ENCODE measurements around the gene SVBP.
A peak's percentile ranks its signal among the peaks of the same experiment; 100 is the strongest.
"Not testable (repeated sequence)": the region's sequence is repeated elsewhere in the genome, so short reads cannot be mapped to it uniquely, and the experiment has no call there.

The SVBP gene

GRCh38 chr1:42816585-42817439 is at the start of gene SVBP, which contains the start of gene ERMAP:
Gene SVBP (minus strand): TSS chr1:42817397. CDS start chr1:42816544, 853 bp downstream.
Gene ERMAP (plus strand): TSS chr1:42817122. CDS start chr1:42830449, 13,327 bp downstream.
- peak; percentile 95 for DNase-seq

DNA sequence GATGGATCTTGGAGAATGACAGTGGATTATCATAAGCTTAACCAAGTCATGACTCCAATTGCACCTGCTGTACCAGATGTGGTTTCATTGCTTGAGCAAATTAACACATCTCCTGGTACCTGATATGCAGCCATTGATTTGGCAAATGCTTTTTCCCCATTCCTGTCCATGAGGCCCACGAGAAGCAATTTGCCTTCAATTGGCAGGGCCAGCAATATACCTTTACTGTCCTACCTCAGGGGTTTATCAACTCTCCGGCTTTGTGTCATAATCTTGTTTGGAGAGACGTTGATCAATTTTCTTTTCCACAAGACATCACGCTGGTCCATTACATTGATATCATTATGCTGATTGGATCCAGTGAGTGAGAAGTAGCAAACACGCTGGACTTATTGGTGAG is 49.4 kb upstream of the SVBP start:
- no peak for DNase-seq

- DNase-seq: no peak
Observed at GRCh38 chr1:42861014-42861399, 43.8 kb upstream of the SVBP start.

- no peak for DNase-seq
Observed at GRCh38 chr1:42860339-42861013, 43.3 kb upstream of the SVBP start.

DNA sequence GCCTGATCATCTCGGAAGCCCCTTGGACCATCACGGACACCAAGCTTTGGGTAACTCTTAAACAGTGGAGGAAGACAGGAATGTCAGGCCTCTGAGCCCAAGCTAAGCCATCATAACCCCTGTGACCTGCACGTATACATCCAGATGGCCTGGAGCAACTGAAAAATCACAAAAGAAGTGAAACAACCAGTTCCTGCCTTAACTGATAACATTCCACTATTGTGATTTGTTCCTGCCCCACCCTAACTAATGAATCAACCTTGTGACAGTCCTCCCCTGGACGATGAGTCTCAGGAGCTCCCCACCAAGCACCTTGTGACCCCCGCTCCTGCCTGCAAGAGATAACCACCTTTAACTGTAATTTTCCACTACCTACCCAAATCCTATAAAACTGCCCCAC is 42.2 kb upstream of the SVBP start:
- DNase-seq: not testable (repeated sequence)

GRCh38 chr1:42856554-42856953 is 39.4 kb upstream of the SVBP start:
- DNase-seq: not testable (repeated sequence)

DNA sequence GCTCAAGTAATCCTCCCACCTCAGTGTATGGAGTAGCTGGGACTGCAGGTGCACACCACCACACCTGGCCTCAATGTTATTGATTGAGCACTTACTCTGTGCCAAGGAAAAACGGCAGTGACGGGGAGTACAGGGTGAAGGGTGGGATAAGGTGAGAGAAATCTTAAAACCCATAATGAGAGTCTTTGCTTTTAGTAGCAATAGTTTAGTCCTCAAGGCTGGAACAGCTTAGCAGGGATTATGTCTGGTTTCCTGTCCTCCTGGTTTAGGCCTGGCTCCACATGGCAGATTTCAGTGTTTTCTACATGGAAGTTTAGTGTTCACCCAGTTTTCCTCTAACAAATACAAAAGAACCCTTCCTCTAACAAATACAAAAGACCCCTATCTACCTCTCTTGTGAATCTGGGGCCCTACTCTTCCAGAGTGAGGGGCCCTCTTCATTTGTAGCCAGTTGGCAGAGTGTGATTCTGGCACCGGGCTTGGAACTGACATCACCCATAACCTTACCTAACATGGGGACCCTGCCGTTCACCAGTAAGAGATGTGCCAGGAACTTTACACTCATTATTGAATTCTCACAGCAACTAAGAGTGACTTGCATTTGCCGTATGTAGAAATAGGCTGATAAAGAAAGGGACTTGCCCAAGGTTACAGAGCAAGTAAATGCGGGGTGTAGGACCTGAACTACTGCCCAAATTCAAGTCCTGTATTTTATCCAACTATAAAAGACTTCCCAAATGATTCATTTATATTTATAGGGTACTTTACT is 36.1 kb upstream of the SVBP start:
- no peak for DNase-seq

DNA sequence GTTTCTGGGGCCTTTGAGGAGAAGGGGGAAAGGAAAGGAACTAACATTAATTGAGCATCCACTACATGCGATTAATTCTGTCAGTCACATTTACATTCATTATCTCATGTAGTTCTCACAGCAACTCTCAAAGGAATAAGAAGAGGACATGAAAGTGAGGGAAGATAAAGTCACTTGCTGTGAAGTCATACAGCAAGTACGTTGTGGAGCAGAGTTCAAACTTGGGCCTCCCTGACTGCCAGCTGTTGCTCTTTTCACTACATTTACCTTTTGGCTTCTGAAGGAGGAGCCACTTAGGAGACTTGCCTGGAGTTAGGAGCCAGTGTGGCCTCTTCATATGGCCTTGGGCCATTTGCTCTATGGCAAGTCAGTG is 35.4 kb upstream of the SVBP start:
- DNase-seq: no peak

DNA sequence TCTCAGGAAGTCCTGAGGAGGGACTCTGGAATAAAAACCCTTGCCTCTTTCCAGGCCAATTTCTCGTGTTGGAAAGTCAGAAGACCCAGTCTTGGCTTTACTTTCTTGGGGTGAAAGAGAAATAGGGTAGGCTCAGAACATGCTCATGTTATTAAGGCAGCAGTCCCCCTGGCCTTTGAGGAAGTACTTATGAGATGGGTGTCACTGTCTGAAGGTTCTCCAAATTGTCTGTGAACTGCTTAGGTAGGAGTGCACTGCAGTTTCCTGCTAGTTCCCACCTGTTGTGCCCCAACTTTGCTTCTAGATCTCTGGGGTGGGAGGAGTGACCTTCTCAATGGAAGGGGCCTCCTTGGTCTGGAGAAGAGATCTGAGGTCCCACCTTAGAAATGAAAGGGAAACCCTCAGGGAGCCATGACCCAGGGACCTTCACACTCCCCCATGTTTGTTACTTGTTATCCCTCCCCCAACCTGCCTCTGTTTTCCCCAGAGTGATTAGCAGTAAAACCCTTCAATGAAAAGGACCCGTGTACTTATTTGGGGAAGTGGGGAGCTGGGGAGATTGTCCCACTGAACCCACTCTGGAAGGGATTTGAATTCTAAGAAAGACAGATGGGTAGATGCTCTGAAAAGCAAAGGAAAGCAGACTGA is 34.9 kb upstream of the SVBP start:
- no peak for DNase-seq

DNA sequence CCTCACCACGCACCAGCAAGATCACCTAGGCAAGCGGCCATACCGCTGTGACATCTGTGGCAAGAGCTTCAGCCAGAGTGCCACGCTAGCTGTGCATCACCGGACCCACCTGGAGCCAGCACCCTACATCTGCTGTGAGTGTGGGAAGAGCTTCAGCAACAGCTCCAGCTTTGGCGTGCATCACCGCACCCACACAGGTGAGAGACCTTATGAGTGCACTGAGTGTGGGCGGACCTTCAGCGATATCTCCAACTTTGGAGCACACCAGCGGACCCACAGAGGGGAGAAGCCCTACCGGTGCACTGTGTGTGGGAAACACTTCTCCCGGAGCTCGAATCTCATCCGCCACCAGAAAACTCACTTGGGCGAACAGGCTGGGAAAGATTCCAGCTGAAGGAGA is 34.2 kb upstream of the SVBP start:
- no peak for DNase-seq

DNA sequence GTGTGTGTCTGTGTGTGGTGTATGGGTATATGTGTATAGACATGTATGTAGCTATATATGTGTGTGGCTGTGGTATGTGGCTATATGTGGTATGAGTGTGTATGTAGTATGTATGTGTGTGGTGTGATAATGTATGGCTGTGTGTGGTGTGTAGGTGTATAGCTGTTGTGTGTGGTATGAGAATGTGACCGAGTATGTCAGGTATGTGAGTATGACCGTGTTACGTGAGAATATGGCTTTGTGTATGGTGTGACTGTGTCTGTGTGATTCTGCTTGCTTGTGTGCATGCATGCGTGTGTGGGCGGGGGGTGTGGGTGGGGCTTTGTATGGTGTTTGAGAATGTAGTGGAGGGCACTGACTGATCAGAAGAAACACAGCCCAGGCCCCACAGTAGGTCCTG is 32.7 kb upstream of the SVBP start:
- DNase-seq: no peak

DNA sequence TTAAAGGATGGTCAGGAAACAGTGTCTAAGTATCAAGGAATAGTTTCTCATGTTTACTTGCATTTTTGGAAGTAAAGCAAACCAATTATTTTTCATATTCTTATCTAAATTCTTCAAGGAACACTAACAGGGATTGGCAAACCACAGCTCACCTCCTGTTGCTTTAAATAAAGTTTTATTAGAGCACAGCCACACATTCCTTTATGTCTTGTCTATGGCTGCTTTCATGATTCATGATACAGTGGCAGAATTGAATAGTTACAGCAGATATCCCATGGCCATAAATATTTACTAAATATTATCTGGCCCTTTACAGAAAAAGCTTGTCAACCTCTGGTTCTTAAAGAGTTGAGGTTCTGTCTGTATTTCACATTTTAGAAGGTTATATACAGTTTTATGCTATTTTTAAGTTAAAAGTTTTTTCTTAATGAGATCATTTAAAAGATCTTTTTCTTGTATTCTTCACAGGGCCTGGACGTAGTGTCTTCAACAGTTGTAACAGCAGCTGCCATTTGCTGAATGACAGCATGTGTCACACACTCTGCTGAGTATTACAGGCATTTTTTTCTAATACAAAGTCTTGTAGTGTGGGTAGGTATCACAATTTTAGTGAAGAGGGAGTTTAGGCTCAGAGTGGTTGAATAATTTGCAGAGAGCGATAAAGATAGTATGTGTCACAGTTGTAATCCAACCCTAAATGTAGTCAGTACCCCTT is 31.8 kb upstream of the SVBP start:
- DNase-seq: no peak

GRCh38 chr1:42847721-42848460 is 30.7 kb upstream of the SVBP start:
- no peak for DNase-seq

DNA sequence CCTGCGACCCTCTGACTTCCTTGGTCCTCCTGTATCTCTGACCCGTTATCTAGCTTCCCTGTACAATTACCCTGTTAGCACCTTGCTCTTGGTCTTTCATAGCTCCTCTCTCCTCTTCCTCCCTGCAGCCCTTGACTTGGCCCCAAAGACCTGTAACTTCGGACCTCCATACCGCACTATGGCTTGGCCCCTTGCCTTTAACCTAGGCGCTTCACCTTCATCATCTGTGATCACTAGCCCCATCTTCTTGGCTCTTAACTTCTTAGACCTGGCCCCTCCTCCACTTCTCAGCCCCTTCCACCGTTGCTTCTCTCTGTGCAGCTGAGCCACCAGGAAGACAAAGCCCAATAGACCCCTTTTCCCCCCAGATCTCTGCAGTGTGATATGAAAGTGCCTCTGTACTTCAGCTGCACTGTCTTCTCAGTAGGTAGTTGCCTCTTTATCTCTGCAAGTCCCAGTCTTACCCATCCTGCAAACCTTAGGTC is 30.0 kb upstream of the SVBP start:
- no peak for DNase-seq

- DNase-seq: peak; percentile 85
Observed at GRCh38 chr1:42846257-42847110, 29.3 kb upstream of the SVBP start, which contains the start of gene ZNF691. Gene ZNF691 (plus strand): TSS chr1:42846613. CDS start chr1:42849659, 3,046 bp downstream.

- DNase-seq: no peak
Observed at GRCh38 chr1:42845866-42846256, 28.7 kb upstream of the SVBP start.

DNA sequence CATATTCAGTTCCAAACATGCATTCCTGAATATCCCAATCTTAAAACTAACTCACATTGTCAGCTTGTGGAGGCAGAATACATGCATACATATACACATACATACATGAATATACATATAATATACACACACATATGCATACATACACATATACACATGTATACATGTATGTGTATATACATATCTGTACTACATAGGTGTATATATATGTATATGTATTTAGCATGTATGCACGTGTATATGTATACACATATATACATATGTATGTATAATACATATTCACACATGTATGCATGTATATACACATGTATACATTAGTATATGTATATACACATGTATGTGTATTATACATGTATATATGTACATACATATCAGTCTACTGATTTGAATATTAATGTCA is 28.0 kb upstream of the SVBP start:
- DNase-seq: no peak

DNA sequence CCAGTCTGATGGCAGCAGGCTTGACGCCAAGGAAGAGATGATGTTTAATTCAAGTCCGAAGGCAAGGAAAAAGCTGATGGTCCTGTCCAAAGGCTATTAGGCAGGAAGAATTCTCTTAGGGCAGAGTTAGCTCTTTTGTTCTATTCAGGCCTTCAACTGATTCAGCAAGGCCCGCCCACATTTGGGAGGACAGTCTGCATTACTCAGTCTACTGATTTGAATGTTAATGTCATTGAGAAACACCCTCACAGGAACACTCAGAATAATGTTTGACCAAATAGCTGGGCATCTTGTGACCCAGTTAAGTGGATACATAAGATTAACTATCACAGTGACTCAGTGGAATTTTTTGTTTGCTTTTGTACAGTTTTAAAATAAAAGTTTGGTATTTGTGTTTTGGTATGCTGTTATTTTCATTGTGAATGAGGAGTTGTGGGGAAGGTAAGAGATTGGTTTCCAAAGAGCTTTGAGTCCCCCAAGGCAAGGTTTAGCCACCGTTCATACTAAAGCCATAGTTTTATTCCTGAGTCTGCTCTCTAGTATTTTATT is 27.5 kb upstream of the SVBP start:
- DNase-seq: no peak

DNA sequence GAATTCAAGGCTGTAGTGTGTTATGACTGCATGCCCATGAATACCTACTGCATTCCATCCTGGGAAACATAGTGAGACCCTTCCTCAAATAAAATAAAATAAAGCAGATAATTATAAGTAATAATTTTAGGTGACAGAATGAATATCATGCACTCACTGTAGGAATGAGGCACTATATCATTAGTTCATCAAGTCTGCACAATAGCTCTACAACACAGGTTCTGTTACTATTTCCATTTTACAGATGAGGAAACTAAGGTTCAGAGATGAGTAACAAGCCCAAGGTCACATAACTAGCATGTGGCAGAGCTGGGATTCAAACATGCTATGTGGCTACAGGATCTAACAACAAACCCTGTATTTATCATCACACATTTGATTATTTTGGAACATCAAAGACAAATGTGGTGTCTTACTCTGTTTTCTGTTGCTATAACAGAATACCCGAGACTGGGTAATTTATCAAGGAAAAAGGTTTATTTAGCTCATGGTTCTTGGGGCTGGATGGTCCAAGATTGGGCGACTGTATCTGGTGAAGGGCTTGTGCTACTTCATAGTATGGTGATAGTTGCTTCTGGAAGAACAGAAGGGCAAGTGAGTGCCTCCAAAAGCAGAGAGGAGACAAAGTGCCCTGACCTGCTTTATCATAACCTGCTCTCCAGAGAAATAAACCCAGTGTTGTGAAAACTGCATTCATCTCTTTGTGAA is 24.4 kb upstream of the SVBP start:
- no peak for DNase-seq
